ENCODE measurements around the gene GALNT14. TPM values are rescaled to one million over a fixed set of nuclear protein-coding genes. Genes with fewer than 3 reads are reported as not detected.

Gene GALNT14
- total and polyA plus RNA-seq, 10 of the 15 experiments (the other 5 are each of a cell fraction or from before 2014, with no cell fraction given): 3.7 to 17.8 (median 6.0) TPM

- Histone ChIP-seq H3K27ac (ENCODE audit: control insufficient read depth, insufficient read depth) (no peak overlapping the region), H3K4me2 (ENCODE audit: control insufficient read depth, insufficient read depth) (no peak overlapping the region), H3K4me1 (ENCODE audit: control insufficient read depth, insufficient read depth, low read length) (no peaks in the 10 kb centered on the region), H3K9ac (ENCODE audit: control insufficient read depth, insufficient read depth, low read length) (no peak overlapping the region), H3K36me3 (ENCODE audit: control insufficient read depth in 2 of 2, insufficient read depth in 2 of 2, low read length in 1 of 2) (no peaks in the 10 kb centered on the region), H4K20me1 (ENCODE audit: control insufficient read depth, insufficient read depth) (no peaks in the 10 kb centered on the region), H3K79me2 (ENCODE audit: control insufficient read depth, insufficient read depth, low read length) (no peaks in the 10 kb centered on the region), H2AFZ (ENCODE audit: control insufficient read depth, low read depth, low read length) (no peak overlapping the region), H3K27me3 (replicated peaks in 1 of 2; ENCODE audit: control insufficient read depth in 2 of 2, insufficient read depth in 2 of 2, low read length in 1 of 2) (no peaks in the 10 kb centered on the region; a peak in 1 of 4 replicates), H3K9me3 (replicated peaks; ENCODE audit: control insufficient read depth, insufficient read depth, low read length) (no peaks in the 10 kb centered on the region), H3K4me3 (no peak overlapping the region)
- WGBS (ENCODE audit: insufficient coverage, insufficient replicate concordance, low lambda C conversion rate, missing lambda C conversion rate): 32% methylated on average over 12 of the region's 12 CpGs
- DNase-seq (ENCODE audit: low read depth, low spot score): no peak
- no peak for FAIRE-seq
- RAD21 ChIA-PET (ENCODE audit: unreplicated experiment): no interaction called here
- intact Hi-C loops (cut with micrococcal nuclease; ENCODE audit: unreplicated experiment): no loop called here
- CTCF ChIA-PET: no interaction called here
- ATAC-seq: no peak
- POLR2A ChIA-PET: no interaction called here
- SMC1A ChIA-PET (ENCODE audit: uncharacterized antibody, unreplicated experiment): no interaction called here
- TF ChIP-seq RELB (IDR thresholded peaks at IDR 0.05; ENCODE audit: low read depth): no peak
- TF ChIP-seq ZNF24 (IDR thresholded peaks at IDR 0.05): 0 out of 2 replicates have a peak, but pooled peaks have one; percentile 32
- no TSS peak for BruUV-seq (replicated peaks)
- in situ Hi-C loops (cut with MboI): no loop called here
Measured at GRCh38 chr2:31008561-31009114, 129.6 kb downstream of the GALNT14 start.

- H3K4me2 ChIP-seq (ENCODE audit: control insufficient read depth, insufficient read depth): no peak overlapping the region
- H3K9ac ChIP-seq (ENCODE audit: control insufficient read depth, insufficient read depth, low read length): no peak overlapping the region
- TF ChIP-seq STAT1 (conservative IDR thresholded peaks at IDR 0.05): no peak
- no peak for TF ChIP-seq POU2F2 (IDR thresholded peaks at IDR 0.05; ENCODE audit: borderline replicate concordance, low read depth, low read length)
- TF ChIP-seq GATAD2B (conservative IDR thresholded peaks at IDR 0.05; ENCODE audit: low read depth): no peak
- no peak for TF ChIP-seq IRF5 (IDR thresholded peaks at IDR 0.05; ENCODE audit: borderline replicate concordance)
- no peak for TF ChIP-seq PBX3 (IDR thresholded peaks at IDR 0.05; ENCODE audit: insufficient replicate concordance, low read depth, low read length)
- H3K27me3 ChIP-seq (replicated peaks in 1 of 2; ENCODE audit: control insufficient read depth in 2 of 2, insufficient read depth in 2 of 2, low read length in 1 of 2): no peaks in the 10 kb centered on the region; a peak in 1 of 4 replicates
- no peaks in the 10 kb centered on the region for H3K36me3 ChIP-seq (ENCODE audit: control insufficient read depth in 2 of 2, insufficient read depth in 2 of 2, low read length in 1 of 2)
- ATAC-seq (no peak), FAIRE-seq (no peak), DNase-seq (ENCODE audit: low read depth, low spot score) (no peak)
- H2AFZ ChIP-seq (ENCODE audit: control insufficient read depth, low read depth, low read length): no peak overlapping the region
- RAD21 ChIA-PET (ENCODE audit: unreplicated experiment): no interaction called here
- intact Hi-C loops (cut with micrococcal nuclease; ENCODE audit: unreplicated experiment): no loop called here
- CTCF ChIA-PET: interaction anchor here (1.1 kb wide), 2 partner anchors 11 to 15 kb away, joined by 3 read pairs; no protein-coding TSS in a partner anchor
- in situ Hi-C loops (cut with MboI): no loop called here
- H4K20me1 ChIP-seq (ENCODE audit: control insufficient read depth, insufficient read depth): no peaks in the 10 kb centered on the region
- no peak overlapping the region for H3K4me3 ChIP-seq
- H3K4me1 ChIP-seq (ENCODE audit: control insufficient read depth, insufficient read depth, low read length): no peaks in the 10 kb centered on the region
- no peaks in the 10 kb centered on the region for H3K79me2 ChIP-seq (ENCODE audit: control insufficient read depth, insufficient read depth, low read length)
- H3K9me3 ChIP-seq (replicated peaks; ENCODE audit: control insufficient read depth, insufficient read depth, low read length): no peaks in the 10 kb centered on the region
- no peak overlapping the region for H3K27ac ChIP-seq (ENCODE audit: control insufficient read depth, insufficient read depth)
- SMC1A ChIA-PET (ENCODE audit: uncharacterized antibody, unreplicated experiment): interaction anchor here (1.5 kb wide), 1 partner anchor 10 kb away, joined by 4 read pairs; no protein-coding TSS in a partner anchor
- no TSS peak for BruUV-seq (replicated peaks)
- POLR2A ChIA-PET: no interaction called here
Measured at GRCh38 chr2:31004257-31004656, 134.0 kb downstream of the GALNT14 start.
